Activated CD4-positive, alpha-beta T cell treated with anti-CD3 and anti-CD28 coated beads, Interleukin-2, amount 50 U/mL, for 1 hour (primary cell): ENCODE data around the gene KLF2.

Experiments used
- DNase-seq: peaks from one replicate; pipeline ENCODE4 v3.0.0-alpha.2; 2020

Gene KLF2

DNA sequence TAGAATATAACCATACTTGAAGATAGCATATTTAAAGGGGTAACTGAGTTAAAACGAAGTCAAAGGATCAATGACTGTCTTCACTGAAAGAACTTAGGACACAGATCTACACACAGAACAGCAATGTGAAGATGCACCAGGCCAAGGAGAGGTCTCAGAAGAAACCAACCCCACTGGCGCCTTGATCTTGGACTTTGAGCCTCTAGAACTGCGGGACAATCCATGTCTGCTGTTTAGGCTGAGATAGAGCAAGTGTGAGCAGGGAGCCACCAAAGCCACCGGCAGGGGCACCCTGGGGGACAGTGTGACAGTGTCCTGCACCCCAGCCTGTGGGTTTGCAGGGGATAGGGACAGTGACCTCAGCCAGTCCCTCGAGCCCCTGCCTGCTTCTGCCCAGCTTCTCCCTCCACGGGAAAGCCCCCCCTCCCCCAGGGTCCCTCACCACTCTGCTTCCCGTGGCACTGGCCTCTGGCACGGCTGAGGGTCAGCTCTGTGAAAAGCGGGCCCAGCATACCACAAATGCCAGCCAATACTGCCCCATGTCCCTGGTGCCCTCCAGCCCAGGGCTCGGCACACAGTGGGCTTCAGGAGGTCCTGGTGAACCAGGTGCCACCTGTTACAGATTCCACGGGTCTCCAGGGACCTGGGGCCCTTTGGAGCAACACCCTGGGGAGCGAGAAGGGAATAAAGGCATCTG, 40.8 kb downstream of the KLF2 start:
- no peak for DNase-seq

DNA sequence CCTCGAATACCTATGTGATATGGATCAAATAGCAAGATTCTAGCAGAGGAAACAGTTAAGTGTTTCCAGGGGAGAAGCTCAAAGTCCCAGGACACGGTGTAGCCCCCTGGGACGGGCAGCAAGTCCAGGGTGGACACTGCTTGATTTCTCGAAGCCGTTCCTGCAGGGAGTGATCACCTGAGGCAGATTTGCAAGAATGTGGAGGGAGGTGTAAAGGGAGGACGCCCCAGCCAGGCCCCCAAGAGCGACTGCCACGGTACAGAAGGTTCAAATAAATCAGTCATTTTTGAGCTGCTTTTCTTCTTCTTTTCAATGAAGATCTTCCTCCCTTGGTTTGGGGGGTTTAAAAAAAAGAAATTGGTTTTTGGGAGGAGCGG, 41.4 kb downstream of the KLF2 start:
- no peak for DNase-seq

DNA sequence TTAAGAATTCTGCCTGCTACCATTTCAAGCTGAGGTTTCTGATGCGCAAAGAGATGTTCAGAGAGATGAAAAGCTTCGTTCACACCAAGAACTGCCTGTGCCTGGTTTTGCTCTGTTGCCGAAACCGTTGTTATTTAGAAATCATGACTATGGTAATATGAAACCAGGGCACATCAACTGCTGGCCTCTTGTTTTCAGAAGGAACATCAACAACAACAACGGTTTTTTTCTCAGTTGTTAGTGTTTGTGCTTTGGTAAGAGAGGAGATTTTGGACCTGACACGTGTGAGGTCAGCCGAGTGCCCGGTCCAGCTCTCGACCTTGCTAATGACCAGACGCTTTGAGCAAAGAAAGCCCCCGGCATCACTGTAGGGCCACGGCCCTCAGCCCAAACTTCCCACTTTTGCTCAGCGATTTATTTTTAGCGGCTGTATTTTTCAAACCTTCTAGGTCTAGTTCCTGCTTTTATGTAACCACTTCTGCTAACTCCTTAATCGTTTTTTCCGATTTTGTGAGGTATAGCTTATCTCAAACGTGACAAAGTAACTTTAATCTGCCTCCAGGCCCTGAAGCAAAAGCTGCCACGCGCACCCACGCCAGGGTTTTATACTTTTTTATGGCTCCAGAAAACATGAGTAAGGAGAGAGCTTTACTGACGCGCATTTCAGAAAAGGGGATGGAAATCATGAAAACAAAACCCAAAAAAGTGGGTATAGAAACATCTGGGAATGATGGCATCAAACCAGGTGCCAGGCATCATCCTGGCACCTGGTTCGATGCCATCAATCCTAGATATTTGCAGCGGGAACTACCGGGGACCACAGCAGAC, 42.0 kb downstream of the KLF2 start:
- DNase-seq, result peak; percentile 36

DNA sequence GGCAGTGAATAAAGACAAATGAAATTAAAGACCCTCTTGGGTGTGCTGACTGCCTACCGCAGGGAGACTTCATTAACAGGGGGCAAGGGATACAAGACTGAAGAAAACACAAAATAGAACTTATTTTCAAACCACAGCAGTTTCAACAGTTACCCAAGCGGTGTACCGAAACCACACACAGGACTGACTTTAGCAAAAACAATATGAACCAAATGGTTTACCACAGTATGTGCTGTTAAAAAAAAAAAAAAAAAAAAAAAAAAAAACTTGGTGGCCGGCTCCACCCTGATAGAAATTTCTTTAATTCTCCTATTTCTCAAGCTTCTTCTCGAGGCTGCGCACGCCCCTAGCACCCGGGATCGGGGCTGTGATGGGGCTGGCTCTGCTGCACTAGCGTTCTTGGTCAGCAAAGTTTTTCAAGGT, 42.6 kb downstream of the KLF2 start:
- peak; percentile 40 for DNase-seq

DNA sequence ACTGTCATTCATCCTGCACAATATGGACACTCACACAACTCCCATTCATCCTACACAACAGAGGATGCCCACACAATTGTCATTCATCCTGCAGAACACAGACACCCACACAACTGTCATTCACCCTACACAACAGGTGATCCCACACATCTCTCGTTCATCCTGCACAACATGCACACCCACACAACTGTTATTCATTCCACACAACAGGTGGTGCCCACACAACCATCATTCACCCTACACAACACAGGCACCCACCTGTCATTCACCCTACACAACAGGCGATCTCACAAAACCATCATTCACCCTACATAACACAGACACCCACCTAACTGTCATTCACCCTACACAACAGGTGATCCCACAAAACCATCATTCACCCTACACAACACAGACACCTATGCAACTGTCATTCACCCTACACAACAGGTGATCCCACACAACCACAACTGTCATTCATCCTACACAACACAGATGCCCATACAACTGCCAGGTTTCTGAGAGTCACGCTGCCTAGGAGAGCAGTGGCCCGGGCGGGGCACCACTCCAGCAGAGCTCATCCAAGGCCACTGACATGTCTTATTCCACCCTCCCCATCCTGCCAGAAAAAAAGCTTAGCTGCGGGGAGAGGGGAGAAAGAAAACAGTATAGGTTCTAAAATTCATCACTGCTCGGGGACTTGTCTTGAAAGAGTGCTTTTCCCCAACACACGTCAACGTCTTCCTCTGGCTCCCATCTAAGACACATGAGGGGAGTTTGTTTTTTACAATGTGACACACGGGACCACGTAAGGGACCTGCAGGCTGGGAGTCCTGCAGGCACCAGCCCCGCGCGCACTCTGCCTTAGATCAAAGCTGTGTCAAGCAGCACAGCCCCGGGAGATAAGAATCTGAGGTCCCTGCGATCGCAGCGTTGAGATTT, 44.0 kb downstream of the KLF2 start:
- DNase-seq, result peak; percentile 83

DNA sequence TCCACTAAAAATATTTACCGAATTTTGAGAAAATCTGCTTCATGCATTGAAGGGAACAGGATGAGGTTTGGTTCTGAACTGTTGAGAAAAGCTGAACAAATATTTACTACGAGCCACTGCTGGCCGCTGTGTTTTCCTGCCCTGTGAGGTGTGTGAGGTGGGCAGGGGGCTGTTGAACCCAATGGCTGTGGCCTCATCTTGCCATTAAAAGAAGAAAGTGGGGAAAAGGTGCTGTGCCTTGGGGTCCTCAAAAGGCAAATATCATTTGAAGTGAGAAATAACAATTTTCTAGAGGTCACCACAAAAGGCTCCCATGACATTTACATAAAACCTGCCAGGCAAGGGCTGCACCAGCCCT, 44.7 kb downstream of the KLF2 start:
- DNase-seq, result no peak

DNA sequence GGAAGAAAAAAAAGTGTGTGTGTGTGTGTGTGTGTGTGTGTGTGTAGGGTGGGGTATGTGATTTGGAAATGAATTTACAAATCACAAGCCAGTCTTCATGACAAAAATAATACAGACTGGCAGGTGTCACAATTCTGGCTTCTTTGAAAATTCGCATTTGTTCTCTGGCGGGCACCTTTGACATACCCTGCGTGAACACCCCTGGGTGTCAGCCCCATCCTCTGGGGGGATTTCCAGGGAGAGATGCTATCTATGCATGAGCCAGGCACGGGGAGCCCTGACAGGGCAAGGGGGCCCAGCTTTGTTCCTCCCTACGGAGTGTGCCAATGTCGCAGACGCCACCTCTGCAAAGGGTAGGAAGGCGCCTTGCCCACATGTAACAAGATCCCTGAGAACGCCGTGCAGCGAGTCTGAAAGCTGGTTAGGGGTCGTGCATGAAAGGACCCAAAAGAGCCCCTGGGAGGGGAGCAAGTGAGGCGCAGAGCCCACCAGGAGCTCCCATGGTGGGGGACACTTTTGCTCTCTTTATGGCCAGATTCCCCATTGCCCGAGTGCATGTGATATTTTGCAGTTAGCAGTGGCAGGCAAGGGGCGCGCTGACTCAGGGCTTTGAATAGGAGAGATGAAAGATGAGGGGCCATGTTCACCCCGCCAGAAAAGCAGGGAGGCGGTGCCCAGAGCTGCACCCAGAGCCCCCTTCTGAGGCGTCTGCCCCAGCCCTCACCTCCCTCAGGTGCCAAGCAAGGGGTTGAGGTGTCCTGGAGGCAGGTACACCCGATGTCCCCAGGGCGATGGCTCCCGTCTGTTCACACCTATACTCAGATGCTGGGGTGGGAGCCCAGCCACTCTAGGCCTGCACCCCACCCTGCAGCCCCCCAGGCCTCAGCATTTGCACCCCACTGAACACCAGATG, 45.3 kb downstream of the KLF2 start:
- DNase-seq, result peak; percentile 75

DNA sequence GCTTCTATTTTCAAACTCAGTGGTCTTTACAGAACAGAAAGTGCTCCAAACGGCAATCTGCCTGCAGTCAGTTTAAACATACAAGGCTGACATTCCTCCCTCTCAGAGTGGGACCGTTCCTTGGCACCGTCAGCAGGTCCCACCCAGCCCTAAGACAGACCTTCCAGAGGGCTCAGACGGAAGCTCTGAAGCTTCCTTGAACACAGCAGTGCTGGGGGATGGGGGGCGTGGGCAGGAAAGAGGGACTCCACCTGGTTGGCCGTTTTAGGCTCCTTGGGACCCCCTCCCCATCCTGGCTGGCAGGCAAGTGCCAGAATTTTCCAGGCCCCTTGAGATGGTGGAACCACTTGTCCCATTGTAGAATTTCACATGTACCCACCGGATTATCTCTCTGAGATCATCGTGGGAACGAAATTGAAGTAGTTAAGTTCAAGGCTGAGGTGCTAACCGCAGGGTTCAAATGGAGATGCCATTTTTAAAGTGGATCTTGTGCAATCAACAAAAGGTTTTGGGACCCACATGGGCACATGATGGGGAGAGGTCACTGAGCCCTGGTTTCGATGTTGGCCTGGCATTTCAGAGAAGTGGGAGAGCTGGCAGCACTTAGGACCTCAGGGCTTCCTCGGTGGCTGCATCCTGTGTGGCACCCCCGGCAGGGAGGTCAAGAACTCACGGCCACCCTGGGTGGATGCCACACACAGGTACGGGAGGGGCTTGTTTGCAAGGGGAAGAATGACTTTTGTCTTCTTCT, 46.2 kb downstream of the KLF2 start:
- peak; percentile 14 for DNase-seq

DNA sequence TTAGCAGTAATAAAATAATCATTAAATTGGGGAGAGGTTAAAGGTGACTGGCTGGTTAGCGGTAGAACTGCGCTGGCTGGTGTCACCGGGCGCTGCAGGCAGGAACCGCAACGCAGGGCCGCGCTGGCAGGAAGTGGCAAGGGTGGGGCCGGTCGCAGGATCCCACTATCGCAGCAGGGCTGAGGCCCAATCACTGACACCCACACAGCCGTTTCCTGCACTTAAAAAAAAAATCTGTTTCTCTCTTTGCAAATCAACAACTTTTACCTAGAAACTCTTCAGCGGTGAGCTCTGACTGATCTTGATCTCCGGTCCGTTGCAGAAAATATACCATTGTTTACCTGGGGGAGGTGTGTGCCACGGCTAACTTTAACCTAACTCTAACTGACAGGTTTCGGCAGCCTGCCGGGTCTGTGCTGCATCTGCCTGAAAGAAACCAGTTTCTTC, 46.9 kb downstream of the KLF2 start:
- peak; percentile 89 for DNase-seq

DNA sequence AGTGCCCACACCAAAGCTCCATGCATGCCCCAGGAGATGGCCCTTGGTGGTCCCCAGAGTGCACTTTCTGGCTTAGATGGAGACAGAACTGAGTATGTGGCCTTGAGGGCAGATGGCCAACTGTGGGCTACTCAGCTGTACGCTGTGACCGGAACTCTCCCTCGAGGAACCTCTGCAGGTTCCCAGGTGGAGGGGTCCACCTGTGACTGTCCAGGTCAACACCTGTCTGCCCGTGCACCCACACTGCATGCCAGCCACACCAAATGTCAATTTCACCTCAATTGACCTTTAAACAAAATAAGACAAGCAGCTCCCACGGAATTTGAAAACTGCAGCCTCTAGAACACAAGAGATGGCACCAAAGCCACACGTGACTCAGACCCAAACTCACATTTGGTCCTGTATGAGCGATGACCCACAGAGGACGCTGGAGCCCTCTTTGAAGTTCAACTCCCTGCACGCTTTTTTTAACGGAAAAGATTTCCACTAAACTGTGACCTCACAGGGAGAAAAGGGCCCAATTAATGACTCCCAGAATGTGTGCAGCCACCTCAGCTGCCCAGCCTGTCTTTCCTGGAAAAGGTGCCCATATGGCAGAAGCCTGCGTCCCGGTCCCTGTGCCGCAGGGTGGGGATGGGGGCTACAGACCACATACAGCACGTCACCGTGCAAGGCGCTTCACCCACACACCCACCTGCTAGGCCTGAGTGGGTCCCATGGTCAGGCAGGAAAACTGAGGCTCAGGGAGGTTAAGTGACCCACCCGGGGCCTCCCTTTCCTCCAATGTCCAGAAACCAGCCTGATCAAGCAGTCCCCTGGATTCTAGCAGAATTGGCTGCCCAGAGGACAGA, 47.7 kb downstream of the KLF2 start:
- DNase-seq, result no peak

DNA sequence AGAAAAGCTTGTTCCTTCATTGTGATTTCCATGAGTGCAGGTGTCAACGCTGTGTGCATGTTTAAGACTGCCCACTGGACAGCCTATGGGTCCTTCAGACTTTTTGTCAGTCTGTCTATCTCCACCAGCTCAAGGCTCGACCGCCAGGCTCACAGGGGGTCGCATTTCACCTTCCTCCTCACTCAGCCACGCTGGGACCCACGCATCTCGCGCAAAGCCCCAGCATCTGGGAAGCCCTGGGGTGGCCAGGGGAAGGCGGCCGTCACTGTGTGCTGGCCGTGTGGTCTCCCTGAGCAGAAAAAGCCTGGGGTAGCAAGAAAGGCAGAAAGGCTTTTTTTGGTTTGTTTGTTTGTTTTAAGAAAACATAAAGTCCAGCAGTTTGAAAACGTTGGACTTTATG, 48.5 kb downstream of the KLF2 start:
- no peak for DNase-seq

DNA sequence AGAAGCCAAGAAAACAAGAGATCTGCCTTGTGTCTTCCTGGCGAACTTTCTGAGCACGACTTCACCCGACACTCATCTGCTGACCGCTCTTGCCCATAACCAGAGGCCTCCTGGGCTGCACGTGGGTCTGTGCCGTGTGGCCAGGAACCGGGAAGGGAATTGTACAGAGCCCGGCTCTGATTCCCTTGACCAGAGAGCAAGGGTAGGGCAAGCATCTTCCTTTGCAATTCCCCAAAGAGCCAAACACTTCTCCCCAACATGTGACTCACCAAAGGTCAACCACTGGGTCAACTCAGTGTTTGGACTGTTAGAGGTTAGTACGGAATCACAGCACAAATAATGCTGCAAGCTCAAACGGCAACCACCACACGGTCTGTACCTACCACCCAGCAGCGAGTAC, 48.9 kb downstream of the KLF2 start:
- no peak for DNase-seq

DNA sequence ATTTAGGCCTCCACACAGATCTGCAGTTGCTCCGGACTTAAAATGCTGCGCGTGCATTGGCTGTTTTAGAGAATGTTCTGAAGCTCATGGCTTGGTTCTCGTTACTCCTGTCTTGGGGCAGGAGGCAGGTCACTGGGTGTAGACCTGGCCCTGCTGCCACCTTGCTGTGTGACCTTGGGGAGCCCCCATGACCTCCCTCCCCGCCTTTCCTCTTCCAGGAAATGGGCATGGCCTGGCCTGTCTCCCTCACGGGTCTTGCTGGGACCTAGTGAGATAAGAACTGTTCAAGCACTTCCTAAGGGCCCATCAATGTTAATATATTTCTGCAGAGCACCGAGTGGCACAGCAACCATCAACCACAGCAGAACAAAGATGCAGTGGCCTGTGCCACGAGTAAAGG, 49.4 kb downstream of the KLF2 start:
- DNase-seq, result no peak

DNA sequence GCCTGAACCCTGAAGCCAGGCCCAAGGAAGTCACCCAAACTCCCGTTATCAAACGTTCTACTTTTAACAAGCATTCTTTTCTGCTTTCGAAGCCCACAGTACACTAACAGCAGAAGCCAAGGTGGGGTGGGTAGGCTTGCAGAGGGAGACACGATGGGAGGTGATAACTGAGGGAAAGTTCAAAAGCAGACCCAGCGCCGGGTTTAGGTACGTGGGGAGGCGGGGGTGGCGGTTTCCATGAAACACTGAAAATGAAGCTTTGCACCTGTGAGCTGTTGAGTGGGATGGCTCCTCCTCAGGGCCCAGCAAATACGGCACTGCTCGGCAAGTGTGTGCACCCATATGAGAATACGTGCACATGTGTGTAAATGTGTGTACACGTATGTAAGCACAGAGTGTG, 49.8 kb downstream of the KLF2 start:
- peak; percentile 21 for DNase-seq

DNA sequence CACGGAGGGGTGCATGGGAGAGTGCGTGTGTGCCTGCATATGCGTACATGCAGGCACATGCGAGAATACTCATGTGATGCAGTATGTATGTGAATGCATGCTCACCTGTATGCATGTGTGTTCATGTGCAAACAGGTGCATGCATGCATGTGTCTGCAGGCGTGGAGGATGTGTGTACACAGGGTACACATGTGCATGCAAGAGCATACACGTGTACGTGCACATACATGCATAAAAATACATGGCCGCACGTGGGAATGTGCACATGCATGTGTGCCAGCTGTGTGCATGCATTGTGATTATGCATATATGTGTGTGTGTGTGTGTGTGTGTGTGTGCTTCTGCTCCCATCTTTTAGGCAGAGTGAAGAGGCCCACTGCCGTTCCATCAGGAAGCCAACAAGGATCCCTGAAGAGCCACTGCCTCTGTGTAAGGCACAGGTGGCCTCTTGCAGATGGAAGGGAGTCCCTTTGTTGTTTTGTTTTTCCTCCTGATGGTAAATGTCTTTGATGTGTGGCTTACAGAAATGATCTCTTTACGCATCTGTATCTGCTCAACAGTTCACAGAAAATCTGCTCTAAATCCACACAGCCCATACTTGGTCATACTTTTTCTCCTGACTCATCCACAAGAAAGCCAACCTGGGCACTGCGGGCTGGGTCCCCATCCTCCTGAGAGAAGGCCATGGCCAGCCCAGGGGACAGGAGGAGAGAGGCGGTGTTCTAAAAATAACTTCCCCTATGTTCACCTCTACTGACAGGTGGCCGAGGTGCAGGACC, 50.7 kb downstream of the KLF2 start:
- DNase-seq, result no peak

DNA sequence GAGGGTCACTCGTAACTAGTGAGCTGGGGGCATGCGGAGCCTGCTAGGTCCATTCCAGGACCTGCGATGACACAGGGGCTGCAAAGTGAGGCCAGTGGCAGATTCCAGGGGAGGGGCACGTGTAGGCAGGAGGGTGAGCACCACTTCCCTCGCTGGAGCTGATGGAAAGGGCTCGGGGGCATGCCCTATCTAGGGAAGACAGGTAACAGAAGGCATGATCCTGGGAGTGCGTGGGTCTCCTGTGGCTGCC, 51.2 kb downstream of the KLF2 start:
- DNase-seq, result no peak

DNA sequence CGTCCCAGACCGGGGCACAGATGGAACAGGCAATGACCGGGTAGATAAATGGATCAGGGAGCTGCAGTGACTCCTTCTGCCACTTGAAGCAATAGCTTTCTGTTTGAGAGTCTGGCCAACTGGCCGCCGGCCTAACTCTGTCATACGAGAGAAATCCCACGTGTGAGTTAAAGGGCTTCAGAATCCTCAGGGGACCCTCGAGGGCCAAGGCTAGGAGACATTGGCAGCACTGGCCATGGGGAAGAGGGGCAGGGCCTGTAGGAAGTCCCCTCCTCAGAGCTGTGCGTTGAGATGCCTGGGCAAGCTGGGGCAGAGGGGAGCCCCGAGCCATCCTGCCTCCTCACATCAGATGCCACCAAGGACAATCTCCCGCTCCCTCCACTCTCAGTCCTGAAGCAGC, 51.6 kb downstream of the KLF2 start:
- no peak for DNase-seq

DNA sequence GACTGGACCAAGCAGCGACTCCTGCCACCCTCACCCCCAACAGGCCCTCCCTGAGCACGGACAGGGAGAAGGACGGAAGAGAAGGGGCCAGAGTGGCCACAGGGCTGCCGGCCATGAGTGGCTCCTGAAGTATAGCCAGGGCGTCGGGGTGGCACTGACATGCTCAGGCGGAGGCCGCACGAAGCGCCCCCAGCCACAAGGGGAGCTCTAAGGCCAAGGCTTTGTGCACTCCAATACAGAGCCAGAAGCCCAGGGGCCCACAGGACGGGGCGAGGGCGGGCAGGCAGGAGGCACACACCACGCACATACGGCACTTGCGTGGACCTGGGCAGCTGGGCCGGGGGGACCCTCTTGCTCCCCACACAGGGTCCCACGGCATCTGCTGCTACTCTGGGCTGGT, 52.0 kb downstream of the KLF2 start:
- DNase-seq, result peak; percentile 39

DNA sequence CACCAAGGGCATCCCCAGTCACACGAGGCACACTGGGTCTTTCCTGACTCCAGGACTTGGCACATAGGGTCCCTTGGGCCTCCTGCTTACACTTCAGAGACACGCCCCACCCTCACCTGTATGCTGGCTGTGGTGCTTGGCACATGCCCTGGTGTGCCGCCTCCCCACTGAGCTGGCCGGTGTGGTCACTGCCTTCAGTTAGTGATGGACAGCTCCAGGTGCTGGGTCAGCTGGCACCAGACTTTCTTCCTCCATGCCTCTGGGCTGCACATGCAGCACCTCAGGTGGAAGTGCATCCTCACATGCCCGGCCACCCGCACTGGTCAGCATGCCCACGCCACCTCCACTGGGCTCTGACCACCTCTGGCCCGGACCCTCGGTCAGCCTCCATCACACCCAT, 52.9 kb downstream of the KLF2 start:
- DNase-seq, result no peak
